DND-41 (cell line): ENCODE measurements around the gene CCDC91.

Experiments used
- CTCF ChIP-seq: IDR thresholded peaks from 2 replicates; pipeline ENCODE4 v1.5.1; 2012; ENCODE audit warnings: borderline replicate concordance, low read length, moderate library complexity, mild to moderate bottlenecking; ENCODE audit not compliant: poor library complexity, severe bottlenecking; ENCODE audit errors: extremely low read depth
- EZH2 ChIP-seq: IDR thresholded peaks from 3 replicates; pipeline ENCODE4 v1.6.1; 2012; ENCODE audit warnings: borderline replicate concordance, low read depth, mild to moderate bottlenecking, moderate library complexity, low read length, inconsistent platforms; ENCODE audit not compliant: severe bottlenecking

- TF ChIP-seq CTCF = no peak
- no peak for TF ChIP-seq EZH2
Observed at GRCh38 chr12:28574746-28575592, 384.7 kb downstream of the CCDC91 start.
